Measurements from ENCODE around the gene DNAH14. TPM values are rescaled to one million over a fixed set of nuclear protein-coding genes. Genes with fewer than 3 reads are reported as not detected.

The DNAH14 gene
- total RNA-seq, 1 donor from 2014 or later, result 21.6 TPM

DNA sequence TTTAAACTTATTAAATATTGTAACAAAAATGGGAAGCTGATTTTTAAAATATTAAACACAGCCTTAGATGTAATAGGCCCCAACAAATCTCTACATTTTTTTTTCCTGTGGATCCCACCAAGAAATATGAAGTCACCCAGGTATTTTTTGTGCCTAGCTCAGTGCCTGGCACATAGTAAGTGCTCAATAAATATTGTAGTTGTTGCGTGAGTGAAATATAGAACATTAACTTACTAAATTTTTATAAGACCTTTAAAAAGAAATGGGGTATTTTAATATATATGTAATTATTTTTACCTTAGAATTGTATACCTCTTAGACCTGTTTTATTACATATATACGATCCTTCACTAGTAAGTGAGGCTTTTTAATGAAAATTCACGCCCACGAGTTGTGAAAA, 569 bp upstream of the DNAH14 start:
- DNase-seq (ENCODE audit: low spot score), result no peak
- no peak overlapping the region for H3K27ac Mint-ChIP-seq (ENCODE audit: unreplicated experiment)
- peak overlapping the region; percentile 94 for H3K4me3 Mint-ChIP-seq (ENCODE audit: unreplicated experiment)
- H3K9me3 Mint-ChIP-seq (ENCODE audit: unreplicated experiment), result peaks cover 10% of the 10 kb centered on the region
- peaks cover 10% of the 10 kb centered on the region for H3K36me3 Mint-ChIP-seq (ENCODE audit: low read depth, unreplicated experiment)
- no peaks in the 10 kb centered on the region for H3K27me3 Mint-ChIP-seq (ENCODE audit: unreplicated experiment)
- H3K4me1 Mint-ChIP-seq (ENCODE audit: unreplicated experiment), result no peaks in the 10 kb centered on the region
- TF ChIP-seq, protein P1, sequence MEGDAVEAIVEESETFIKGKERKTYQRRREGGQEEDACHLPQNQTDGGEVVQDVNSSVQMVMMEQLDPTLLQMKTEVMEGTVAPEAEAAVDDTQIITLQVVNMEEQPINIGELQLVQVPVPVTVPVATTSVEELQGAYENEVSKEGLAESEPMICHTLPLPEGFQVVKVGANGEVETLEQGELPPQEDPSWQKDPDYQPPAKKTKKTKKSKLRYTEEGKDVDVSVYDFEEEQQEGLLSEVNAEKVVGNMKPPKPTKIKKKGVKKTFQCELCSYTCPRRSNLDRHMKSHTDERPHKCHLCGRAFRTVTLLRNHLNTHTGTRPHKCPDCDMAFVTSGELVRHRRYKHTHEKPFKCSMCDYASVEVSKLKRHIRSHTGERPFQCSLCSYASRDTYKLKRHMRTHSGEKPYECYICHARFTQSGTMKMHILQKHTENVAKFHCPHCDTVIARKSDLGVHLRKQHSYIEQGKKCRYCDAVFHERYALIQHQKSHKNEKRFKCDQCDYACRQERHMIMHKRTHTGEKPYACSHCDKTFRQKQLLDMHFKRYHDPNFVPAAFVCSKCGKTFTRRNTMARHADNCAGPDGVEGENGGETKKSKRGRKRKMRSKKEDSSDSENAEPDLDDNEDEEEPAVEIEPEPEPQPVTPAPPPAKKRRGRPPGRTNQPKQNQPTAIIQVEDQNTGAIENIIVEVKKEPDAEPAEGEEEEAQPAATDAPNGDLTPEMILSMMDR (IDR thresholded peaks at IDR 0.05; ENCODE audit: unreplicated experiment), result no peak

DNA sequence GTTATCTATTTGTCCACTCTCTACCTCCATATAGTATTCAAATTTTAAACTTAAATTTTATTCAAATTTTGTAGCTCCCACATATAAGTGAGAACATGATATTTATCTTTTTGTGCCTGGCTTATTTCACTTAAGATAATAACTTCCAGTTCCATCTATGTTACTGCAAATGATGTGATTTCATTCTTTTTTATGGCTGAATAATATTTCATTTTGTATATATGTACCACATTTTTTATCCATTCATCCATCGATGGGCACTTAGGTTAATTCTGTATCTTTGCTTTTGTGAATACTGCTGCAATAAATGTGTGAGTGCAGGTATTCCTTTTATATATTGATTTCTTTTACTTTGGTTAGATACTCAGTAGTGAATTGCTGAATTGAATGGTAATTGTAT, 2.1 kb downstream of the DNAH14 start:
- Mint-ChIP-seq H3K36me3 (ENCODE audit: low read depth, unreplicated experiment) (peaks cover 24% of the 10 kb centered on the region), H3K4me1 (ENCODE audit: unreplicated experiment) (no peaks in the 10 kb centered on the region), H3K4me3 (ENCODE audit: unreplicated experiment) (no peak overlapping the region), H3K27ac (ENCODE audit: unreplicated experiment) (no peak overlapping the region), H3K27me3 (ENCODE audit: unreplicated experiment) (no peaks in the 10 kb centered on the region), H3K9me3 (ENCODE audit: unreplicated experiment) (peaks cover 19% of the 10 kb centered on the region)
- DNase-seq (ENCODE audit: low spot score), result no peak
- TF ChIP-seq, protein P1 (IDR thresholded peaks at IDR 0.05; ENCODE audit: unreplicated experiment), result no peak

GRCh38 chr1:224932607-224933249, 3.3 kb downstream of the DNAH14 start:
- Mint-ChIP-seq H3K36me3 (ENCODE audit: low read depth, unreplicated experiment) (peaks cover 24% of the 10 kb centered on the region), H3K27ac (ENCODE audit: unreplicated experiment) (no peak overlapping the region), H3K4me3 (ENCODE audit: unreplicated experiment) (no peak overlapping the region), H3K27me3 (ENCODE audit: unreplicated experiment) (no peaks in the 10 kb centered on the region), H3K9me3 (ENCODE audit: unreplicated experiment) (peaks cover 19% of the 10 kb centered on the region), H3K4me1 (ENCODE audit: unreplicated experiment) (no peaks in the 10 kb centered on the region)
- DNase-seq (ENCODE audit: low spot score), result no peak
- TF ChIP-seq, protein P1 (IDR thresholded peaks at IDR 0.05; ENCODE audit: unreplicated experiment), result no peak

DNA sequence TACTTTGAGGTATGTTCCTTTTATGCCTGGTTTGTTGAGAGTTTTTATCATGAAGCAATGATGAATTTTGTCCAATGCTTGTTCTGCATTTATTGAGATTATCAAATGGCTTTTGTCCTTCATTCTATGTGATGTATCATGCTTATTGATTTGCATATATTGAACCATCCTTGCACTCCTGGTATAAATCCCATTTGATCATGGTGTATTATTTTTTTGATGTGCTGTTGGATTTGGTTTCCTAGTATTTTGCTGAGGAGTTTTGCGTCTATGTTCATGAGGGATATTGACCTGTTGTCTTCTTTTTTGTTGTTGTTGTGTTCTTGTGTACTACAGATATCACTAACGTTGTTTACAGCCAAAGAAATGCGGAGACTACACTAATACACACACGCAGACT, 4.1 kb downstream of the DNAH14 start:
- TF ChIP-seq, protein P1 (IDR thresholded peaks at IDR 0.05; ENCODE audit: unreplicated experiment), result no peak
- Mint-ChIP-seq H3K27ac (ENCODE audit: unreplicated experiment) (no peak overlapping the region), H3K4me1 (ENCODE audit: unreplicated experiment) (no peaks in the 10 kb centered on the region), H3K9me3 (ENCODE audit: unreplicated experiment) (peaks cover 19% of the 10 kb centered on the region), H3K27me3 (ENCODE audit: unreplicated experiment) (no peaks in the 10 kb centered on the region), H3K36me3 (ENCODE audit: low read depth, unreplicated experiment) (peaks cover 24% of the 10 kb centered on the region), H3K4me3 (ENCODE audit: unreplicated experiment) (peak overlapping the region; percentile 5)
- DNase-seq (ENCODE audit: low spot score), result no peak

DNA sequence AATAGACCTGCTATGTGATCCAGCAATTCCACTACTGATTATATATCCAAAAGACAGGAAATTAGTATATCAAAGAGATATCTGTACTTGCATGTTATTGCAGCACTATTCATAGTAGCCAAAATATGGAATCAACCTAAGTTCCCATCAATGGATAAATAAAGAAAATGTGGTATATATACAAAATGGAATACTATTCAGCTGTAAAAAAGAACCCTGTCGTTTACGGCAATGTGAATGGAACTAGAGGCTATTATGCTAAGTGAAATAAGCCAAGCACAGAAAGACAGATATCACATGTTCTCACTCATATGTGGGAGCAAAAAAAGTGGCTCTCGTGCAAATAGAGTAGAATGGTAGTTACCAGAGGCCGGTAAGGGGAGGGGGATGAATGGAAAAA, 9.2 kb downstream of the DNAH14 start:
- DNase-seq (ENCODE audit: low spot score), result no peak
- Mint-ChIP-seq H3K9me3 (ENCODE audit: unreplicated experiment) (peaks cover 12% of the 10 kb centered on the region), H3K27ac (ENCODE audit: unreplicated experiment) (no peak overlapping the region), H3K4me3 (ENCODE audit: unreplicated experiment) (no peak overlapping the region), H3K36me3 (ENCODE audit: low read depth, unreplicated experiment) (peaks cover 16% of the 10 kb centered on the region), H3K4me1 (ENCODE audit: unreplicated experiment) (no peaks in the 10 kb centered on the region), H3K27me3 (ENCODE audit: unreplicated experiment) (peaks cover 2% of the 10 kb centered on the region)
- TF ChIP-seq, protein P1 (IDR thresholded peaks at IDR 0.05; ENCODE audit: unreplicated experiment), result no peak
